Measurements from ENCODE around the gene ATG12.

GRCh38 chr5:115815006-115815692 lies 26.2 kb downstream of the ATG12 start:
- TF ChIP-seq EZH2 (IDR thresholded peaks at IDR 0.05; ENCODE audit: low read depth), result no peak
- no peak for TF ChIP-seq CTCF (conservative IDR thresholded peaks at IDR 0.05)

All from PC-9 (cell line).